ENCODE results near the gene FAM90A1.
"Not testable (repeated sequence)": the region's sequence is repeated elsewhere in the genome, so short reads cannot be mapped to it uniquely, and the experiment has no call there.

Gene FAM90A1

DNA sequence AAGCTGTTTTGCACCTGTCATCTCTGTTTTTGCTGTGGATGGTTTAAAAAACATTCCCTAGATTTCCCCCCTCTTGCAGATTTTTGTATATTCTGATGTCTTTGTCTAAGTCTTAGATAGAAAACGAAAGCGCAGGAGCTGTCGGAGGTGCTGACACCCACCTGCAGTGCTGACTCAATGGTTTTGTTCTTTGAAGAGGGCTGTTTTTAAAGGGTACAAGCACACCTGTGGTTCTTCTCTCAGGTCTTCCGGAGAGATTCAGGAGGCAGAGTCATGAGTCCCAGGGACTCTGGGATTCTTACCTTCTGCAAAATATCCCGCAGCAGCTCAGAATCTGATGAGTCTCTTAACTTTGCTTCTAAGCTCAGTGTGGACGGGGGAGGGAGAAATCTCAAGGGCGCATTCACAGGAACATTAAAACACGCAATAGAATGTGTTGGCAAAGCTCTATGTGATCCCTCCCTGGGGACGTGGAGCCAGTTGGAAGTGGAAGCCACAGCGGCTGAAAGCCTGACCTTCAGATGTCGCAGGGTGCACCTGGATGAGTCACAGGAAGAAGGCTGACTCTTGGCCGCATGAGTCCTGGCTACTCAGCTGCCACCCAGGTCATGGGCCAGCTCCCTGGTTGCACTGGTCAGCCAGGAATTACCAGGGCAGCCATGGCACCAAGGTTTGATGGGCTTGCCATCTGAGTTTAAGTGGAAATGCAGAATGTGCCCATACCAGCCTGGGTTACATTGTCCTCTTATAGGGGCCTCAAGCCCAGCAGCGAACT lies 13.1 kb upstream of the FAM90A1 start:
- H3K36me3 Mint-ChIP-seq (ENCODE audit: low read depth); H3K27me3 Mint-ChIP-seq; H3K4me3 Mint-ChIP-seq; H3K9me3 Mint-ChIP-seq; H3K27ac Mint-ChIP-seq: not testable (repeated sequence)
- H3K4me1 Mint-ChIP-seq (ENCODE audit: low read depth) = peaks cover 17% of the 10 kb centered on the region

DNA sequence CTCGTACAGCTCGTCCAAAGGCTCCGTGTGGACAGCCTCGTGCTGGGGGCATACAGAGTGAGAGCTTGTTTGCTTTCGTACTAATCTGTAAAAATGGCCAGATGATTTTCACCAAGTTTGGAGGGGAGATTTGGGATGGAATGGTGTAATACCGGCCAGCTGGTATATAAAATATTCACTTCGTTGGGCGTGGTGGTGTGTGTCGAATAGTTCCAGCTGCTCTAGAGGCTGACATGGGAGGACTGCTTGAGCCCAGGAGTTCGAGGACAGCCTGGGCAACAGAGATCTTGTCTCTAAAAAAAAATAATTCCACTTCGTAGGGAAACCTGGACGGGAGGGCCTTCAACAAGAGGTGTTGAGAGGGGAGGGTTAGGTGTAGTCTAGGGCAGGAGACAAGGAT lies 9.6 kb upstream of the FAM90A1 start:
- H3K4me1 Mint-ChIP-seq (ENCODE audit: low read depth); H3K27ac Mint-ChIP-seq; H3K27me3 Mint-ChIP-seq; H3K36me3 Mint-ChIP-seq (ENCODE audit: low read depth); H3K9me3 Mint-ChIP-seq; H3K4me3 Mint-ChIP-seq: not testable (repeated sequence)

DNA sequence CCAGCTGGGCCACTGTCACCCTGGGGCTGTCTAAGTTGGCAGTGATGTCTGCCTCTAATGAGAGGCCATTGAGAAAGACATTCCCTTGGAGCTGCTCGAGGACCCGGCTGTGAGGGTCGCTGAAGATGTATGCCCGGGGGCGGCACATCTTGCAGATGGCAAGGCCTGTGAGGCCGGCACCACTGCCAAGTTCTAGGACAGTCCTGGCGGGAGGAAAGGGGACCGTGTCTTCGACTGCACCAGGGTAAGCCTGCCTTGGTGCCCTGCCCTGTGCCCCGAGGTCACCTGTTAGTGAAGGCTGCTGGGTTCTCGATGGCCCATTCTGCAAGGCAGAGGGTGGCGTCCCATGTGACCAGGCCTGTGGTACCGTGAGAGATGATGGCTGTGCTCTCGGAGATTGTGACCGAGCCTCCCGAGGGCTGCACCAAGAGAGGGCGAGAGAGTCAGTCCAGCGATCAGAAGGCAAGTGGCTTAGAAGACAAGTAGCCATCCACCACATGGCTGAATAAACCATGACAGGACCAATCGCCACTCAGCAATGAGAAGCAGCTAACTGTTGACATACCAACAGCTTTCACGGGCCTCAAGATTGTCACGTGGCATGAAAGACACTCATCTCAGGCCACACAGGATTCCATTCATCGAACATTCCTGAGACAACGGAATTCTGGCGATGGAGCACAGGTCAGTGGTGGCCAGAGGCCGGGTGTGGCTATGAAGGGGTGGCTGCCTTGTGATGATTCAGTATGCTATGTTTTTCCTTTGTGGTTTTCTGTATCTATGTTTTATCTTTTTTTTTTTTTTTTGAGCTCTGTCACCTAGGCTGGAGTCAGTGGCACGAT lies 8.1 kb upstream of the FAM90A1 start:
- not testable (repeated sequence) for H3K36me3 Mint-ChIP-seq (ENCODE audit: low read depth); H3K9me3 Mint-ChIP-seq; H3K27me3 Mint-ChIP-seq; H3K27ac Mint-ChIP-seq; H3K4me1 Mint-ChIP-seq (ENCODE audit: low read depth); H3K4me3 Mint-ChIP-seq

DNA sequence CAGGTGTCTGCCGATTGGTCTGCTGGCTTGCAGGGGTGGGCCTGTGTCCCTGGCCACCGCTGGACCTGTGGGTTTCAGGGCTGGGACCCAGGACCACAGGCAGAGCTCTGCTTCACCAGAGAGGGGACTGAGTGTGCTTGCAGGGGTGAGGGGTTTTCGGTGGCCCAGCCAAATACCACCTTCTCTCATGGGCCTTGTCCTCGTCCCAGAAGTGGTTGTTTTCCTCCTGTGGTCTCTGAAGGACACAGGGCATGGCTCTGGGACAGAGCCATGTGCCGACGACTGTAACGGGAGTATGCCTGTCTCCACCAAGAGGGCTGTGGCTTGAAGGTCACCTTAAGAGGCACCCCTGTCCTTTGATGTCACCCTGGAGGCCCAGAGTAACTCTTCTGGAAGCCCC lies 7.3 kb upstream of the FAM90A1 start:
- not testable (repeated sequence) for H3K27ac Mint-ChIP-seq; H3K4me3 Mint-ChIP-seq; H3K27me3 Mint-ChIP-seq; H3K4me1 Mint-ChIP-seq (ENCODE audit: low read depth); H3K36me3 Mint-ChIP-seq (ENCODE audit: low read depth); H3K9me3 Mint-ChIP-seq

DNA sequence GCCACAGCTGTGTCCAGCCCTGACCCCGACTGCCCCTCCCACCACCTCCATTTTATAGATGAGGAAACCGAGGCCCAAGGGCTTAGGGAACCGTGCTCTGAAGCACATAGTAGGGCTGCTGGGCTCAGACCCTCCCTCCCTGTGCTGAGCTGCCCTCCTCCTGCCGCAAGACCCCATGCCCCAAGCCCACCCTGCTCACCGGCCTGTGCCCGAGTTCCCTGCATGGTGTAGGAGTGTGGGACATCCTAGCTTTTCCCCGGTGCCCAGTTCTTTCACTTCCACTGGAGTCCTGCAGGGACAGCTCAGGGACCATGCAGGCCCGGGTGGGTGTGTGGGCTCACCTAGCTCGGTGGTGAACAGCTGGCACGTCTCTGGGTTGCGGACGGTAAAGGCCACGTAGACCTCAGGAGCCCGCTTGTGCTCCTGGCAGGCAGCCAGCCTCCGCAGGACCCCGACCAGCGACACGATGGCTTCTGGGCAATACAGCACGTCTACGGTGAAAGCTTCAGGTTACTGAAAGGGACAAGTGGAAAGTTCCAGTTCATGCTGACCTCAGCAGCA lies 6.6 kb upstream of the FAM90A1 start:
- H3K4me3 Mint-ChIP-seq; H3K9me3 Mint-ChIP-seq; H3K36me3 Mint-ChIP-seq (ENCODE audit: low read depth); H3K27me3 Mint-ChIP-seq; H3K27ac Mint-ChIP-seq; H3K4me1 Mint-ChIP-seq (ENCODE audit: low read depth): not testable (repeated sequence)

DNA sequence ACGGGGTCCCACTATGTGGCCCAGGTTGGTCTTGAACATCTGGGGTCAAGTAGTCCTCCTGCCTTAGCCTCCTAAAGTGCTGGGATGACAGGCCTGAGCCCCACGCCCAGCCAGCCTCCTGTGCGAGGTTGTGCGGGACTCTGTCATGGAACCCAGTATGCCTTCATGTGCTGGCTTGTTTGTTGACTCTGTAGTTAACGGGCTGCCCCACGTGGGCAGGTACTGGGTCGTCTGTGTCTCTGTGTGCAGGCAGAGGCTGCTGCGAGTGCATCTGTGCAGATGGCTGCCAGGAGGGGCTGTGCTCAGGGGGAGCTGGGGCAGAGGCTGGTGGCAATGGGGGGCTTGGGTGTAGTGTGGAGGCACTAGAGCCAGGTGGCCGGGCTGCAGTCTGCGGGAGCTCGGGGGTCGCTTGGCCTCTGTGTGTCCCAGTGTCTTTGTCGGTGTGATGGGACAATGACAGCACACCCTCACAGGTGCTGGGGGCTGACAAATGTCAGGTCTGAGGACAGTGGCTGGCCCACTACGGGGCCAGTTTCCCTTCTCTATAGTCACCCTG lies 6.0 kb upstream of the FAM90A1 start:
- not testable (repeated sequence) for H3K4me3 Mint-ChIP-seq

DNA sequence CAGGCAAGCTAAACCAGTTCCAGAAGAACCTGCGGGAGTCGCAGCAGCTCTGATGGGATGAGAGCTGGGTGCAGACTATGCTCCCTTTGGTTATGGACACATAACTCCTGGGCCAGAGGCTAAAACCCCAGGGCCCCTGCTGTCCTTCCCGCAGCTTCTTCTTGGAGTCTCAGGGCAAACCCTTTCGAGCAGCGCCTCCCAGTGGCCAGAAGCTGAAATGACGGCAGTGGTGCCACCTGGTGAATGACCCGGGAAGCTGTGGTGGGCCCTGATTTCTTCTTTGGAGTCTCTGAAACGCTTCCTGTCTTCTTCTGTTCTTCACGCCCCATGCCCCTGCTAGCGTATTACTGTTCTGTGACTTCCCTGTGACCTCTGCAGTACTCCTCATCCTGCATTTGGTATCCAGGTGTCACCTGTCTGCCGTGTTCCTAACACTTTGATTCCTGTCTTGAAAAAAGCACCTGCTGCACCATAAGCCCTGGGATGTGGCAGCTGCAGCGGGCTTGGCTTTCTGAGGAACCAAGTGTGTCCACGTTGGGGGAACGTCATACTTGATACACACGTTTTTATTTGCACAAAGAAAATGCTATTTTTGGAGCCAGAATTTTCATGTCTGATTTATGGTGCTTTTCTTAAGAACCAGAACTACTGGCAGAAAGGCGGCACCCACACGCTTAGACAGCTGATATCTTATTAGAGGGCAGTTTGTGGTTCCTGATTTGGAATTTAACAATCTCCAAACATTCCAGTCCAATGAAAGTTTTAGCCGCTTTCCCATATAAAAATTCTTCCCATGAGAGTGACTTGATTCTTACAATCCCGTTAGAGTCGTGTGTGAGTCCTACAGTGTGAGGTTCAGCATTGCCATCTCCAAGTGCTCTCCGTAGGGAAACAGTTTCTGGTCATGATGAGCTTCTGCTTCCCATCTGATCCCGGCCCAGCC lies 4.5 kb upstream of the FAM90A1 start:
- H3K4me1 Mint-ChIP-seq (ENCODE audit: low read depth); H3K27ac Mint-ChIP-seq; H3K36me3 Mint-ChIP-seq (ENCODE audit: low read depth); H3K4me3 Mint-ChIP-seq; H3K9me3 Mint-ChIP-seq; H3K27me3 Mint-ChIP-seq: not testable (repeated sequence)

More for the DNA sequence above, 6.0 kb upstream of the FAM90A1 start:
- H3K4me1 Mint-ChIP-seq (ENCODE audit: low read depth); H3K36me3 Mint-ChIP-seq (ENCODE audit: low read depth); H3K9me3 Mint-ChIP-seq; H3K27me3 Mint-ChIP-seq; H3K27ac Mint-ChIP-seq: not testable (repeated sequence)

DNA sequence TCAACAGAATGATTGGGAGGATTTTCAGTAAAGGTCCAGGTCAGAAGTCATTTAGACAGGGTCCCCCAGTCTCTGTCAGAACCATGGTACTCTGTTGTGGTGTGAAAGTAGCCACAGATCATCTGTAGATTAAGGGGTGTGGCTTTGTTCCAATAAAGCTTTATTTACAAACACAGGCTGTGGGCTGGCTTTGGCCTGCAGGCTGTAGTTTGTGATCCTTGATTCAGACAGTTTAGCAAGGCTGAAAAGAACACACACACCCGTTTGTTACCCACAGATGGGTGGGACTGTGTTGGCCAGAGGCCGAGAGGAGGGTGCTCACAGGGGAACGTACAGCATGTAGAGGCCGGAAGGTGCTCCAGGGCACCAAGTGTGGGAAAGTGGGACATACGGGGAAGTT lies 3.6 kb upstream of the FAM90A1 start:
- H3K4me3 Mint-ChIP-seq; H3K9me3 Mint-ChIP-seq; H3K4me1 Mint-ChIP-seq (ENCODE audit: low read depth); H3K36me3 Mint-ChIP-seq (ENCODE audit: low read depth); H3K27ac Mint-ChIP-seq; H3K27me3 Mint-ChIP-seq: not testable (repeated sequence)

DNA sequence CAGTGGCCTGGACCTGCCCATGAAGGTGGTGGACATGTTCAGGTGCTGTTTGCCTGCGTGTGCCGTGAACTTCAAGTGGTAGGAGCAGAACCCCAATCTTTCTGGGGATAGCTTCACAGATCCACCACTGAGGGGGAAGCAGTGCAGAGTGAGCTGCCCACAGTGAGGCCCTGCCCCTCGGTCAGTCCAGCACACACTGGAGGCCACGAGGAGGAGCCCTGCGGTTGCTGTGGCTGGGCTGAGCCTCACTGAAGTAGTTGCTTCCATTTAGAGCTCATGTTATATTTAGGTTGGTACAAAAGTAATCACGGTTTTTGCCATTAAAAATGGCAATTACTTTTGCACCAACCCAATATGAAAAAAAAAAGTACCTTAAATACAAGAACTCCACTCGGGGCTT lies 2.1 kb upstream of the FAM90A1 start:
- not testable (repeated sequence) for H3K27me3 Mint-ChIP-seq; H3K36me3 Mint-ChIP-seq (ENCODE audit: low read depth); H3K4me1 Mint-ChIP-seq (ENCODE audit: low read depth); H3K27ac Mint-ChIP-seq; H3K4me3 Mint-ChIP-seq; H3K9me3 Mint-ChIP-seq

DNA sequence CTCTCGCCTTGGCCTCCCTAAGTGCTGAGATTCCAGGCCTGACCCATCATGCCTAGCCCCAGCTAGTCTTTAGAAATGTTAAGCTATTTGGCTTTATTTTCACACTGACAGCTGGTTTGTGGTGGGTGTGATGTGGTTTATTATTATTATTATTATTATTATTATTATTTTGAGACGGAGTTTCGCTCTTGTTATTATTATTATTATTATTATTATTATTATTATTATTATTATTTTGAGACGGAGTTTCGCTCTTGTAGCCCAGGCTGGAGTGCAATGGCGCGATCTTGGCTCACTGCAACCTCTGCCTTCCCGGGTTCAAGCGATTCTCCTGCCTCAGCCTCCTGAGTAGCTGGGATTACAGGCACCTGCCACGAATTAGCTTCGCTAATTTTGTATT lies 1.2 kb upstream of the FAM90A1 start:
- not testable (repeated sequence) for H3K36me3 Mint-ChIP-seq (ENCODE audit: low read depth); H3K9me3 Mint-ChIP-seq; H3K4me1 Mint-ChIP-seq (ENCODE audit: low read depth); H3K4me3 Mint-ChIP-seq; H3K27me3 Mint-ChIP-seq; H3K27ac Mint-ChIP-seq

DNA sequence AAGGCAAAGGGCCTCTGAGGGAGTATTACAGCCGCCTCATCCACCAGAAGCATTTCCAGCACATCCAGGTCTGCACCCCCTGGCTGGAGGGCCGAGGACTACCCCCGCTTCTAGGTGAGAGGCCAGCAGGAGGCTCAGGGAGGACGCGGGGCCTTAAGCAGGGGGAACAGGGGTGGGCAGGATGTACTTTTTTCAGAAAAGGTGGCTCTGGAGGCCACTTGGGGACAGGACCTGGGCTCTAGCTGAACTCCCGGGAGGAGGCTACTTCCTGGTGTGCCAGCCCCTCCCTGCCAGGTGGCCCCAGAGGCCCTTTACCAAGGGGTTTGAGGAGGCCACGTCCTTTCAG lies 287 bp upstream of the FAM90A1 start:
- not testable (repeated sequence) for H3K27ac Mint-ChIP-seq; H3K9me3 Mint-ChIP-seq; H3K4me1 Mint-ChIP-seq (ENCODE audit: low read depth); H3K27me3 Mint-ChIP-seq; H3K36me3 Mint-ChIP-seq (ENCODE audit: low read depth)
- H3K4me3 Mint-ChIP-seq = peak overlapping the region; percentile 20

DNA sequence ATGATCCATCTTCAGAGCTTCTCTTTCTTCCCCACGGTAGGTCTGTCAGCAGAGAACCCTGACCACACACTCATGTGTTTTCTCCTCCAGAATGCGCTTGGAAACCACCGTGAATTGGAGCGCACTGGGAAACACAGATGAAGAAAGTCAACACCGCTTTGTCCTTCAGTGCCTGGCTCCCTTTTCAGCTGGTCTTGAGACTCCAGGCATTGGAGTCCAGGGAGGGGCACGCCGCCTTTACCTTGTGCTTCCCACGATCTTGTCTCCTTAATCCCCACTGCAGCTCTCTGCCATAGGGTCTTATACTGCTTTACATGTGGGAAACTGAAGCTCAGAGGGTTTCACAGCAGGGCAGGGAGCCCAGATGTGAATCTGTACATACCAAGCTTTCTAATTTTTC lies 1.1 kb downstream of the FAM90A1 start:
- Mint-ChIP-seq H3K27ac (no peak overlapping the region), H3K36me3 (ENCODE audit: low read depth) (no peaks in the 10 kb centered on the region), H3K4me3 (no peak overlapping the region), H3K9me3 (no peaks in the 10 kb centered on the region), H3K27me3 (no peaks in the 10 kb centered on the region), H3K4me1 (ENCODE audit: low read depth) (no peaks in the 10 kb centered on the region)

DNA sequence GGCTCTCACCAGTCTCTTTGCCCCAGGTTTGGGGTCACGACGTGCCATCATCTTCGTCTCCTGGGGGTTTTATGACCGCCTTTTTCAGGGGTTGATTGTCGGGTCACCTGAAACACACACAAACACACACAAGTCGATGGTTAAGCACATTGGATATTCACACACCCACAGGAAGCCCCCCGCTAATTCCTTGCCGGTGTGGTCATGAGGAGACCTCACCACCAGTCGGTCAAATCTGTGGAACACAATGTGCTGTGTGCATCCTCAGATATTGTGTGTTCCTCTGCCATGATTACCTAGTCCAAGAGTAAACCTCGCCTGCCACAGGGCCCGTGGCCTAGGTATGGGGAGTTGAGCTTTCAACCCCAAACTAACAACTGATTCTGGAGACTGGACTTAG lies 2.6 kb downstream of the FAM90A1 start:
- H3K27me3 Mint-ChIP-seq = not testable (repeated sequence)

DNA sequence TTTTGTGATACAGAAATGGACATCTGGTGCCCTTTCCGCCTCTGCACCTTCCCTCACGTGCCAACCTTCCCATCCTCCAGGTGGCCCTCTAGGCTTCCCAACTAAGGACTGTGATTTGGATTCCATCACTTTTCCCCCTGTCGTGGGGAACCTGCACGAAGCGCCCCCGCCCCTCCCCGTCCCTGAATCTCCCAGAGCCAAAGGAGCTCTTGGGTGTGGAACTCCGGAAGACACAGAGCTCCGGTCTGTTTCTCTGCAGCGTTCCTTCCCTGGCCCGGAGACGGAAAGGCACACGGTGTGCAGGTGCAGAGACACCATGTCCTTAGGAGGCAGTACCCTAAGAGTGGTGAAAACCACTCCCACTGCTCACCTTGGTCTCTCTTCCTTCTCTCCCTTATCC lies 3.8 kb downstream of the FAM90A1 start:
- not testable (repeated sequence) for H3K9me3 Mint-ChIP-seq; H3K36me3 Mint-ChIP-seq (ENCODE audit: low read depth); H3K27me3 Mint-ChIP-seq; H3K4me1 Mint-ChIP-seq (ENCODE audit: low read depth); H3K4me3 Mint-ChIP-seq; H3K27ac Mint-ChIP-seq

More for the DNA sequence above, 2.6 kb downstream of the FAM90A1 start:
- H3K27ac Mint-ChIP-seq; H3K4me3 Mint-ChIP-seq; H3K36me3 Mint-ChIP-seq (ENCODE audit: low read depth); H3K4me1 Mint-ChIP-seq (ENCODE audit: low read depth); H3K9me3 Mint-ChIP-seq: not testable (repeated sequence)

DNA sequence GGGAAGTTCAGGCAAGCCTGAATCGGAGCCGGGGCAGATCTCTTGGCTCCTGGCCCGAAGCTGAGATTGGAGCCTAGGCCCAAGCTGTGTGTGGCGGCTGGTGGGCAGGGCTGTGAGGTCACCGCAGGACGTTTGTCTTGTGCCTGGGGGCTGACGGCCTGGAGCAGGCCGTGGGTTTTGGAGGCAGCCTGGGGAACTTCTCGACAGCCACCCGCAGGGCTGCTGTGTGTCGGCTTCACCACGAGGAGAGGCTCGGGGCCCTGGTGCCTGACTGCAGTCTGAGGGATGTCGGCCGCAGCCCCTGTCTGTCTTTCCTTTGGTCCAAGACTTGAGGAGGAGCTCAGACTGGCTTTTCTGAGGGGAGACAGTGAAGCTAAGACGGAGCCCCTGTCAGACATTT lies 5.1 kb downstream of the FAM90A1 start:
- not testable (repeated sequence) for H3K27ac Mint-ChIP-seq; H3K27me3 Mint-ChIP-seq; H3K4me3 Mint-ChIP-seq; H3K9me3 Mint-ChIP-seq; H3K36me3 Mint-ChIP-seq (ENCODE audit: low read depth); H3K4me1 Mint-ChIP-seq (ENCODE audit: low read depth)
